IMR-90 (cell line): ENCODE results near the gene PIK3C2B. TPM values are rescaled to one million over a fixed set of nuclear protein-coding genes. Genes with fewer than 3 reads are reported as not detected.

Source experiments
- ATAC-seq: fragments of 200-7000 bp; cut with Tn5 transposase; 2 replicates; pipeline ENCODE4 v1.9.1; 2020; ENCODE audit warnings: low read depth, mild to moderate bottlenecking, moderate library complexity
- BruUV-seq: library from RNA; stranded (reverse); fragments of 400-500 nt; replicated peaks from 2 replicates; lab custom pipeline; 2021; lab: Mats Ljungman, UMichigan
- CTCF ChIA-PET: fragments of 300-600 bp; formaldehyde crosslinking; extraction: SDS; loops from one replicate; lab custom pipeline; 2021; ENCODE audit warnings: antibody characterized with exemption; lab: Yijun Ruan, JAX
- POLR2A ChIA-PET: fragments of 300-600 bp; sonication (Branson Sonifier 250); formaldehyde crosslinking; loops from one replicate; lab custom pipeline; 2022; ENCODE audit warnings: antibody characterized with exemption; ENCODE audit not compliant: unreplicated experiment; lab: Charles Lee
- DNase-seq: peaks from one replicate; pipeline ENCODE4 v3.0.0; 2013
- H2AFZ ChIP-seq: replicated peaks from 2 replicates; pipeline ENCODE3; 2013; ENCODE audit warnings: low read length, mild to moderate bottlenecking; ENCODE audit not compliant: poor library complexity
- H2AK5ac ChIP-seq: 2 replicates; pipeline ENCODE4 v1.6.1; 2013; ENCODE audit warnings: low read depth, low read length, inconsistent platforms
- H2AK9ac ChIP-seq: replicated peaks from 2 replicates; pipeline ENCODE3; 2013; ENCODE audit warnings: mild to moderate bottlenecking, low read depth, low read length, moderate library complexity; ENCODE audit not compliant: poor library complexity
- H2BK120ac ChIP-seq: 2 replicates; pipeline ENCODE4 v1.6.1; 2013; ENCODE audit warnings: low read depth, low read length, inconsistent platforms
- H2BK15ac ChIP-seq: 3 replicates; pipeline ENCODE4 v1.6.1; 2013; ENCODE audit warnings: low read depth, low read length, inconsistent platforms
- H2BK20ac ChIP-seq: 2 replicates; pipeline ENCODE4 v1.6.1; 2013; ENCODE audit warnings: low read depth, mild to moderate bottlenecking, inconsistent platforms, low read length, moderate library complexity
- H2BK5ac ChIP-seq: 2 replicates; pipeline ENCODE4 v1.6.1; 2013; ENCODE audit warnings: mild to moderate bottlenecking, low read depth, low read length, inconsistent platforms; ENCODE audit not compliant: poor library complexity, severe bottlenecking
- H3K14ac ChIP-seq: replicated peaks from 2 replicates; pipeline ENCODE4 v1.6.1; 2013; ENCODE audit warnings: low read depth, low read length, inconsistent platforms
- H3K18ac ChIP-seq: 2 replicates; pipeline ENCODE4 v1.6.1; 2013; ENCODE audit warnings: low read depth, low read length, control low read depth
- H3K23ac ChIP-seq: 2 replicates; pipeline ENCODE4 v1.6.1; 2013; ENCODE audit warnings: low read depth, low read length, inconsistent platforms
- H3K27ac ChIP-seq: 2 replicates; pipeline ENCODE4 v1.5.1; 2013; ENCODE audit warnings: mild to moderate bottlenecking, control low read depth, low read length; ENCODE audit not compliant: insufficient read depth
- H3K27me3 ChIP-seq: 2 replicates; pipeline ENCODE4 v1.6.1; 2013; ENCODE audit warnings: low read length; ENCODE audit not compliant: control insufficient read depth, insufficient read depth
- H3K36me3 ChIP-seq: 2 replicates; pipeline ENCODE4 v1.6.1; 2013; ENCODE audit warnings: low read length, mixed read lengths; ENCODE audit not compliant: control insufficient read depth, insufficient read depth
- H3K4ac ChIP-seq: 2 replicates; pipeline ENCODE4 v1.6.1; 2013; ENCODE audit warnings: low read depth, low read length, inconsistent platforms
- H3K4me1 ChIP-seq: 2 replicates; pipeline ENCODE4 v1.6.1; 2013; ENCODE audit warnings: low read length, mixed read lengths; ENCODE audit not compliant: control insufficient read depth, insufficient read depth
- H3K4me2 ChIP-seq: 2 replicates; pipeline ENCODE4 v1.6.1; 2013; ENCODE audit warnings: low read depth, mild to moderate bottlenecking, control low read depth, low read length, moderate library complexity
- H3K4me3 ChIP-seq: 2 replicates; pipeline ENCODE4 v1.5.1; 2013; ENCODE audit warnings: low read depth, mild to moderate bottlenecking, control low read depth, low read length, moderate library complexity; ENCODE audit not compliant: insufficient read depth
- H3K56ac ChIP-seq: 2 replicates; pipeline ENCODE4 v1.6.1; 2013; ENCODE audit warnings: low read length, inconsistent platforms; ENCODE audit not compliant: insufficient read depth; ENCODE audit errors: extremely low read depth
- H3K79me1 ChIP-seq, 2 experiments: 2 replicates each; pipeline ENCODE4 v1.6.1; 2013; ENCODE audit warnings: low read length in 2 of 2, inconsistent platforms in 1 of 2, low read depth in 1 of 2
- H3K9ac ChIP-seq: 2 replicates; pipeline ENCODE4 v1.6.1; 2013; ENCODE audit warnings: low read depth, low read length, control low read depth
- H3K9me1 ChIP-seq: 2 replicates; pipeline ENCODE4 v1.6.1; 2013; ENCODE audit warnings: low read length, inconsistent platforms; ENCODE audit not compliant: insufficient read depth
- H3K9me3 ChIP-seq: 2 replicates; pipeline ENCODE4 v1.6.1; 2013; ENCODE audit warnings: low read length; ENCODE audit not compliant: control insufficient read depth, insufficient read depth
- H4K20me1 ChIP-seq: 2 replicates; pipeline ENCODE4 v1.6.1; 2013; ENCODE audit warnings: low read length, inconsistent platforms; ENCODE audit not compliant: insufficient read depth
- H4K5ac ChIP-seq: 2 replicates; pipeline ENCODE4 v1.6.1; 2013; ENCODE audit warnings: mild to moderate bottlenecking, low read depth, low read length, control low read depth
- H4K8ac ChIP-seq, 2 experiments: 2 replicates each; pipeline ENCODE4 v1.6.1; 2013; ENCODE audit warnings: low read depth in 2 of 2, low read length in 2 of 2, control low read depth in 1 of 2, inconsistent platforms in 1 of 2
- H4K91ac ChIP-seq: 2 replicates; pipeline ENCODE4 v1.6.1; 2013; ENCODE audit warnings: low read depth, low read length, inconsistent platforms; ENCODE audit not compliant: insufficient read depth
- BHLHE40 ChIP-seq: fragments of 150-350 bp; IDR thresholded peaks from 2 replicates; pipeline ENCODE4 v1.6.1; 2016; ENCODE audit warnings: mild to moderate bottlenecking, low read depth, low read length
- CEBPB ChIP-seq: IDR thresholded peaks from 2 replicates; pipeline ENCODE4 v1.6.1; 2012; ENCODE audit warnings: low read depth, low read length, improper control_type of control experiment
- CTCF ChIP-seq: conservative IDR thresholded peaks from 2 replicates; pipeline ENCODE4 v1.5.1; 2012; ENCODE audit warnings: mild to moderate bottlenecking, low read depth, low read length, improper control_type of control experiment
- ELK1 ChIP-seq: fragments of 150-350 bp; IDR thresholded peaks from 2 replicates; pipeline ENCODE4 v1.6.1; 2016; ENCODE audit warnings: low read depth, mild to moderate bottlenecking, low read length, moderate library complexity, borderline replicate concordance
- MAZ ChIP-seq: IDR thresholded peaks from 2 replicates; pipeline ENCODE4 v1.6.1; 2012; ENCODE audit warnings: low read depth, mild to moderate bottlenecking, low read length, improper control_type of control experiment, moderate library complexity, borderline replicate concordance
- MXI1 ChIP-seq: IDR thresholded peaks from 2 replicates; pipeline ENCODE4 v1.6.1; 2012; ENCODE audit warnings: low read depth, mild to moderate bottlenecking, low read length, moderate library complexity, borderline replicate concordance
- POLR2A ChIP-seq: IDR thresholded peaks from 2 replicates; pipeline ENCODE4 v1.6.1; 2012; ENCODE audit warnings: mild to moderate bottlenecking, low read depth, low read length
- RAD21 ChIP-seq: IDR thresholded peaks from 2 replicates; pipeline ENCODE4 v1.6.1; 2012; ENCODE audit warnings: low read length, improper control_type of control experiment
- RCOR1 ChIP-seq: IDR thresholded peaks from 2 replicates; pipeline ENCODE4 v1.6.1; 2012; ENCODE audit warnings: mild to moderate bottlenecking, low read length, improper control_type of control experiment; ENCODE audit not compliant: insufficient replicate concordance
- SMC3 ChIP-seq: fragments of 150-350 bp; IDR thresholded peaks from 2 replicates; pipeline ENCODE4 v1.6.1; 2016; ENCODE audit warnings: low read depth, mild to moderate bottlenecking, antibody characterized with exemption, low read length, moderate library complexity
- WGBS, 2 experiments: methylation state at CpG; one replicate each; pipeline versions ENCODE4 v1.1.5 to v1.1.7; 2013; ENCODE audit warnings: missing lambda C conversion rate in 2 of 2; ENCODE audit not compliant: insufficient read length in 1 of 2; ENCODE audit errors: extremely low coverage in 2 of 2; 5-methylcytosine and 5-hydroxymethylcytosine counted together
- dilution Hi-C: fragments of 300-500 bp; cut with HindIII; formaldehyde crosslinking; loops from one replicate; pipeline ENCODE4 v1.14.3; 2018; ENCODE audit warnings: low sequenced_read_pairs; ENCODE audit not compliant: unreplicated experiment
- in situ Hi-C: fragments of 300-500 bp; cut with MboI; formaldehyde crosslinking; loops from 3 replicates; pipeline ENCODE4 v1.14.3; 2019; ENCODE audit warnings: low sequenced_read_pairs, inconsistent platforms, mixed read lengths
- intact Hi-C: fragments of 100-400 bp; cut with micrococcal nuclease; formaldehyde crosslinking; loops from 2 replicates; pipeline ENCODE4 v1.10.0; 2022
- polyA plus RNA-seq, 3 experiments: library from polyadenylated mRNA; depleted of rRNA; stranded (reverse); fragments of >200 nt; gene quantifications; 2 replicates each; pipeline ENCODE4 v1.2.3, GENCODE V29; 2012; ENCODE audit warnings: low replicate concordance in 1 of 3
- total RNA-seq: library from RNA; depleted of rRNA; stranded (reverse); fragments of >200 nt; gene quantifications from 2 replicates; pipeline ENCODE4 v1.2.3, GENCODE V29; 2012
- TF ChIP-seq, protein P1 (sequence below): fragments of 150-350 bp; IDR thresholded peaks from 2 replicates; pipeline ENCODE4 v1.6.1; 2017; ENCODE audit warnings: mild to moderate bottlenecking, antibody characterized with exemption, low read length, low read depth

Gene PIK3C2B
- total and polyA plus RNA-seq, 2 of the 4 experiments (the other 2 are of a cell fraction): 1.1 to 2.9 TPM

DNA sequence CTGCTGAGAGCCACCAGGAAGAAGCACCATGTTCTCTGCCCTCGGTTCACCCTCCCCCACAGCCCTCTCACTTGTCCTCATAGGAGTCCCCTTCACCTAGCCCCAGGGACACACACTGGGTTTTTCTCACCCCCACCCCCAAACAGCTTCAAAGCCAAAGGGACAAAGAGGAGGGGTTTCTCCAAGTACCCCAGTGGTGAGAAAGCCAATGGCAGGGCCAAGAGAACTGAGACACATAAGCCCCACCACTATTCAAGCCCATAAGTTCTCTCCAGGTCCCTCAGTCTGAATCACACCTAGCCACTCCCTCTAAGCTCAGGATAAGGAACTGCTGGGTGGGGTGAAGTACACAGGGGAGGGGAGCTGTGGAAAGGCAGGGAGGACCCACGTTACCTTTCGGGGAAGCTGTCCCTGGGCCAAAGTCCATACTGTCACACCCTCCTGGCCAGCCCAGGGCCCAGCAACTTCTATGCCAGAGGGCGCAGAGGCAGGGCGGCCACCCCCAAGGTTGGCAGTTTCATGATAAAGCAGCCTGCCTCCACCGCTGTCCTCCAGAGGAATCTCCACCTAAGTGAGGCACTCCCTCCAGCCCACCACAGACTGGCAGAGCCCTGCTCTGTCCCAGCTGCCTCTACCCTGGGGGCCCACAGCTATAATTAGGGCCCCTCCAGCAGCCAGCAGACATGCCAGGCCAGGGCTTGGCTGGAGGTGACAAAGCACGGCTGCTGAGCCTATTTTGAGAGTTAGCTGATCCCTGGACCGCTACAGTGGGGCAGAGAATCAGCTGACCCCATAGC is 43.9 kb downstream of the PIK3C2B start (continued):
- no peak for TF ChIP-seq CEBPB

DNA sequence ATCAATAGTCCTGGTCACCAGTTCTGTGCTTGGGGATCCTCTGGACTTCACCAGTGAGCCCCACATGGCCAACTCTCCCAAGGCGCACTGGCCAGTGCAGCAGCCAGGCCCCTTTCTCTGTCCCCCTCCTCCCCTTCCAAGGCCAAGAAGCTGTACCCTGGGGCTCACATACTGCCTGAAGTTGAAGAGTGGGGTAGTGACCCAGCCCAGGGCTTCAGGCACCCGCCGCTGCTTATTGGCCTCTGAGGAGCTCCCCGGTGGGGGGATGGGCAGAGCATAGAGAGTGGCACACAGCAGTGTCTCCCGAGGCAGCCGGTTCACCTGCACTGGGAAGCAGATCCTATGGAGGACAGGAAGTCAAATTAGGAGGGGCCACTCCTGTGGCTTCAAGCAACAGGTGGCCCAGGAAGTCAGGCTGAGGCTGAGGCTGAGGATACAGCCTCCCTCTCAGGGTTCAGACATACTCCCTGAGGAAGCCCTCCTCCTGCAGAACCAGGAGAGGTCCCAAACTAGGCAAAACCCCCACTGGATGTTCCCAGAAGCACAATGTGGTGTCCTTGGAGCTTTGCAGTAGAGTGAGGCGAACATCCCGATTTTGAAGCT is 44.8 kb downstream of the PIK3C2B start:
- no peak overlapping the region for H2BK5ac ChIP-seq
- no peak overlapping the region for H3K23ac ChIP-seq
- no TSS peak for BruUV-seq
- ChIA-PET CTCF (no interaction called here), POLR2A (no interaction called here)
- H3K56ac ChIP-seq: no peak overlapping the region
- in situ Hi-C loops: loop anchor here (5.0 kb wide), 1 partner anchor 53 kb away; no protein-coding TSS in a partner anchor
- H3K79me1 ChIP-seq: no peaks in the 10 kb centered on the region
- no peak overlapping the region for H2BK120ac ChIP-seq
- no peaks in the 10 kb centered on the region for H3K4me1 ChIP-seq
- H3K14ac ChIP-seq: no peak overlapping the region
- H3K18ac ChIP-seq: no peak overlapping the region
- dilution Hi-C loops: no loop called here
- H4K91ac ChIP-seq: no peak overlapping the region
- no peak overlapping the region for H3K27ac ChIP-seq
- no peak overlapping the region for H3K9ac ChIP-seq
- H2BK20ac ChIP-seq: no peak overlapping the region
- no peak overlapping the region for H2AFZ ChIP-seq
- no peak overlapping the region for H3K4ac ChIP-seq
- no peaks in the 10 kb centered on the region; the same call in 1 of the 2 replicates for H4K20me1 ChIP-seq
- 89% methylated on average over 5 of the region's 8 CpGs; no CpG with 5 or more reads in 1 of the 2 experiments for WGBS, 2 experiments
- H4K5ac ChIP-seq: no peak overlapping the region
- no peaks in the 10 kb centered on the region for H3K27me3 ChIP-seq
- intact Hi-C loops: no loop called here
- H2AK9ac ChIP-seq: no peak overlapping the region
- H3K4me2 ChIP-seq: no peak overlapping the region
- no peaks in the 10 kb centered on the region for H3K9me3 ChIP-seq
- H3K36me3 ChIP-seq: peaks cover 3% of the 10 kb centered on the region; the same call in 1 of the 2 replicates
- no peak overlapping the region for H2AK5ac ChIP-seq
- no peaks in the 10 kb centered on the region for H3K9me1 ChIP-seq
- no peak overlapping the region for H4K8ac ChIP-seq
- no peak overlapping the region for H3K4me3 ChIP-seq
- DNase-seq: no peak
- no peak for ATAC-seq
- H2BK15ac ChIP-seq: no peak overlapping the region
- no peak for TF ChIP-seq BHLHE40
- no peak for TF ChIP-seq SMC3
- no peak for TF ChIP-seq RCOR1
- no peak for TF ChIP-seq RAD21
- TF ChIP-seq CEBPB: no peak
- no peak for TF ChIP-seq POLR2A
- TF ChIP-seq MXI1: no peak
- TF ChIP-seq, protein P1, sequence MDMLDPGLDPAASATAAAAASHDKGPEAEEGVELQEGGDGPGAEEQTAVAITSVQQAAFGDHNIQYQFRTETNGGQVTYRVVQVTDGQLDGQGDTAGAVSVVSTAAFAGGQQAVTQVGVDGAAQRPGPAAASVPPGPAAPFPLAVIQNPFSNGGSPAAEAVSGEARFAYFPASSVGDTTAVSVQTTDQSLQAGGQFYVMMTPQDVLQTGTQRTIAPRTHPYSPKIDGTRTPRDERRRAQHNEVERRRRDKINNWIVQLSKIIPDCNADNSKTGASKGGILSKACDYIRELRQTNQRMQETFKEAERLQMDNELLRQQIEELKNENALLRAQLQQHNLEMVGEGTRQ: no peak
- no peak for TF ChIP-seq MAZ
- TF ChIP-seq ELK1: no peak
- no peak for TF ChIP-seq CTCF
